Psoas muscle (tissue), 8 donors: ENCODE results near the gene NUP54. TPM values are rescaled to one million over a fixed set of nuclear protein-coding genes. Genes with fewer than 3 reads are reported as not detected.

Experiments
- ATAC-seq, 4 donors: fragments of 200-7000 bp; cut with Tn5 transposase; one replicate each; pipeline ENCODE4 v1.9.1; 2020; ENCODE audit warnings: moderate library complexity in 3 of 4, mild to moderate bottlenecking in 2 of 4
- DNase-seq, 2 donors: peaks; one replicate each; pipeline ENCODE4 v3.0.0-alpha.2; 2020
- H3K27ac ChIP-seq: fragments of 200-600 bp; one replicate; pipeline ENCODE4 v1.8.0; 2022
- H3K27me3 ChIP-seq, 3 donors: fragments of 200-600 bp in 1 of 3; one replicate each; pipeline versions ENCODE4 v1.6.1 to v1.8.0; 2013 to 2022; ENCODE audit warnings: low read length in 2 of 3, mild to moderate bottlenecking in 2 of 3, moderate library complexity in 1 of 3; ENCODE audit not compliant: insufficient read depth in 3 of 3
- H3K36me3 ChIP-seq, 2 donors: fragments of 200-600 bp in 1 of 2; one replicate each; pipeline versions ENCODE4 v1.6.1 to v1.8.0; 2013 to 2022; ENCODE audit warnings: low read depth in 1 of 2, mild to moderate bottlenecking in 1 of 2, moderate library complexity in 1 of 2; ENCODE audit not compliant: insufficient read depth in 1 of 2
- H3K4me1 ChIP-seq: fragments of 200-600 bp; one replicate; pipeline ENCODE4 v1.8.0; 2022
- H3K4me3 ChIP-seq: fragments of 200-600 bp; one replicate; pipeline ENCODE4 v1.8.0; 2022; ENCODE audit warnings: mild to moderate bottlenecking
- H3K9me3 ChIP-seq: fragments of 200-600 bp; one replicate; pipeline ENCODE4 v1.8.0; 2022
- CTCF ChIP-seq: fragments of 200-600 bp; IDR thresholded peaks from one replicate; pipeline ENCODE4 v1.8.0; 2022; ENCODE audit warnings: antibody characterized with exemption
- WGBS, 3 donors: extraction: QIAGEN DNeasy Blood & Tissue Kit; methylation state at CpG; one replicate each; pipeline versions ENCODE4 v1.1.6 to v1.1.7; 2013; 5-methylcytosine and 5-hydroxymethylcytosine counted together
- intact Hi-C, 2 donors: fragments of 100-400 bp; cut with DNase I; formaldehyde crosslinking; loops; one replicate each; pipeline versions ENCODE4 v1.11.0 to v1.14.2; 2022
- polyA plus RNA-seq, 3 donors: library from polyadenylated mRNA; stranded (reverse); fragments of 200-250 nt; gene quantifications; one replicate each; pipeline ENCODE4 v1.2.3, GENCODE V29; 2013
- total RNA-seq, 4 donors: library from RNA; stranded (reverse); fragmentation: NEBNext Ultra II Directional in 2 of 4; extraction: Animal tissue kit (Norgen Biotek cat#: 25700) in 2 of 4; gene quantifications; one replicate each; pipeline versions ENCODE4 v1.2.1 to v1.2.4, GENCODE V29; 2021 to 2023
- donor health status: healthy with polysubstance abuse.
- donor health status: DM: no; HTN: no; CAD: no; lungs with moderate emphysema.
- donor health status: Bipolar disorder and iron deficiency.
- donor health status: healthy.
- donor health status: DM: yes; HTN: yes; CAD: no.
- donor health status: DM: no; HTN: no; CAD: no.
- donor health status: DM: no; HTN: no; CAD: no.
- donor health status: DM: yes; HTN: yes; CAD: no.

NUP54 gene
- total and polyA plus RNA-seq, 7 donors, result 14.1 to 26.0 (median 19.5) TPM

GRCh38 chr4:76087007-76087769 is 61.0 kb downstream of the NUP54 start:
- H3K27me3 ChIP-seq, result no peaks in the 10 kb centered on the region
- intact Hi-C loops, result loop anchor here (1.0 to 5.0 kb wide), 2 partner anchors 92 to 95 kb away; partner anchors contain the start of gene SDAD1 (in 1 of the 2)
- no peaks in the 10 kb centered on the region for H3K9me3 ChIP-seq
- peak overlapping the region; percentile 54 for H3K4me3 ChIP-seq
- peak overlapping the region; percentile 86 for H3K27ac ChIP-seq
- peaks cover 79% of the 10 kb centered on the region for H3K4me1 ChIP-seq
- WGBS, 3 donors, result 14 to 27% (median 17%) methylated on average over 13 of the region's 13 CpGs
- no peaks in the 10 kb centered on the region for H3K36me3 ChIP-seq
- DNase-seq, result peak; percentile 25 to 58
- TF ChIP-seq CTCF, result peak; percentile 66
- peak; percentile 75 to 77 (median 76) for ATAC-seq

- Histone ChIP-seq H3K27me3 (no peaks in the 10 kb centered on the region), H3K4me3 (no peak overlapping the region), H3K4me1 (peaks cover 75% of the 10 kb centered on the region), H3K27ac (peak overlapping the region; percentile 86), H3K9me3 (no peaks in the 10 kb centered on the region), H3K36me3 (no peaks in the 10 kb centered on the region)
- ATAC-seq (peak; percentile 71 to 84 (median 80)), DNase-seq (no peak)
- 22 to 35% (median 29%) methylated on average over 1 of the region's 1 CpG for WGBS, 3 donors
- intact Hi-C loops, result no loop called here
- no peak for TF ChIP-seq CTCF
Measured at GRCh38 chr4:76084542-76084941, 63.7 kb downstream of the NUP54 start.

- Histone ChIP-seq H3K4me3 (peak overlapping the region; percentile 20), H3K36me3 (no peaks in the 10 kb centered on the region), H3K27ac (peak overlapping the region; percentile 86), H3K27me3 (no peaks in the 10 kb centered on the region), H3K4me1 (peaks cover 67% of the 10 kb centered on the region), H3K9me3 (no peaks in the 10 kb centered on the region)
- no peak for TF ChIP-seq CTCF
- DNase-seq (no peak), ATAC-seq (no peak)
- intact Hi-C loops, result no loop called here
- WGBS, 3 donors, result 55 to 76% (median 61%) methylated on average over 3 of the region's 3 CpGs
Measured at GRCh38 chr4:76083386-76083988, 64.7 kb downstream of the NUP54 start.

- H3K4me3 ChIP-seq, result peak overlapping the region; percentile 63
- no peak for TF ChIP-seq CTCF
- H3K4me1 ChIP-seq, result peaks cover 31% of the 10 kb centered on the region
- no peaks in the 10 kb centered on the region for H3K36me3 ChIP-seq
- peak; percentile 68 to 88 (median 80) for ATAC-seq
- no peaks in the 10 kb centered on the region for H3K27me3 ChIP-seq
- H3K9me3 ChIP-seq, result no peaks in the 10 kb centered on the region
- 19 to 31% (median 25%) methylated on average over 4 of the region's 4 CpGs for WGBS, 3 donors
- peak overlapping the region; percentile 86 for H3K27ac ChIP-seq
- DNase-seq, result no peak
- intact Hi-C loops, result no loop called here
Measured at GRCh38 chr4:76078033-76078613, 70.1 kb downstream of the NUP54 start.
